ENCODE data around the gene RAB20.
"Not testable (repeated sequence)": the region's sequence is repeated elsewhere in the genome, so short reads cannot be mapped to it uniquely, and the experiment has no call there.

Gene RAB20

GRCh38 chr13:110561344-110562035 lies at the start of gene RAB20:
RAB20 (minus strand) TSS chr13:110561722; CDS start chr13:110561519, 203 bp downstream.
- peak within 1 kb of the TSS; percentile 55 to 81 (median 68) for H3K4me3 ChIP-seq
- peak within 1 kb of the TSS; percentile 56 to 89 (median 78) for H3K27ac ChIP-seq

- Histone ChIP-seq H3K27ac (peak overlapping the region in 4 of 21 experiments; percentile 7 to 54 (median 37)), H3K4me3 (peak overlapping the region in 2 of 7 experiments; percentile 10 to 28)
Measured at GRCh38 chr13:110610955-110611595, 49.6 kb upstream of the RAB20 start.

- H3K4me3 ChIP-seq, result no peak overlapping the region
- no peak overlapping the region for H3K27ac ChIP-seq
Measured at GRCh38 chr13:110607675-110608224, 46.2 kb upstream of the RAB20 start.

- H3K4me3 ChIP-seq, H3K27ac ChIP-seq: not testable (repeated sequence)
Measured at GRCh38 chr13:110606281-110606680, 44.8 kb upstream of the RAB20 start.

- Histone ChIP-seq H3K4me3 (no peak overlapping the region), H3K27ac (no peak overlapping the region)
Measured at GRCh38 chr13:110605132-110605531, 43.6 kb upstream of the RAB20 start.

GRCh38 chr13:110600980-110601379 lies 39.5 kb upstream of the RAB20 start:
- Histone ChIP-seq H3K27ac (no peak overlapping the region), H3K4me3 (no peak overlapping the region)

GRCh38 chr13:110600261-110600819 lies 38.8 kb upstream of the RAB20 start:
- Histone ChIP-seq H3K27ac (no peak overlapping the region), H3K4me3 (no peak overlapping the region)

- no peak overlapping the region for H3K4me3 ChIP-seq
- no peak overlapping the region for H3K27ac ChIP-seq
Measured at GRCh38 chr13:110597041-110597689, 35.6 kb upstream of the RAB20 start.

GRCh38 chr13:110593430-110594130 lies 32.1 kb upstream of the RAB20 start:
- H3K4me3 ChIP-seq, result no peak overlapping the region
- H3K27ac ChIP-seq, result no peak overlapping the region

- H3K4me3 ChIP-seq, result no peak overlapping the region
- H3K27ac ChIP-seq, result no peak overlapping the region
Measured at GRCh38 chr13:110592665-110593064, 31.1 kb upstream of the RAB20 start.

- Histone ChIP-seq H3K4me3 (no peak overlapping the region), H3K27ac (no peak overlapping the region)
Measured at GRCh38 chr13:110590577-110590976, 29.1 kb upstream of the RAB20 start.

- Histone ChIP-seq H3K27ac (no peak overlapping the region), H3K4me3 (no peak overlapping the region)
Measured at GRCh38 chr13:110589793-110590390, 28.4 kb upstream of the RAB20 start.

- Histone ChIP-seq H3K4me3 (no peak overlapping the region), H3K27ac (no peak overlapping the region)
Measured at GRCh38 chr13:110583178-110583865, 21.8 kb upstream of the RAB20 start.

GRCh38 chr13:110582421-110582954 lies 21.0 kb upstream of the RAB20 start:
- H3K4me3 ChIP-seq, result no peak overlapping the region
- no peak overlapping the region for H3K27ac ChIP-seq

GRCh38 chr13:110581506-110582185 lies 20.1 kb upstream of the RAB20 start:
- H3K4me3 ChIP-seq, result no peak overlapping the region
- H3K27ac ChIP-seq, result no peak overlapping the region

- Histone ChIP-seq H3K27ac (no peak overlapping the region), H3K4me3 (no peak overlapping the region)
Measured at GRCh38 chr13:110580800-110581199, 19.3 kb upstream of the RAB20 start.

GRCh38 chr13:110578363-110578762 lies 16.8 kb upstream of the RAB20 start:
- H3K27ac ChIP-seq, result no peak overlapping the region
- H3K4me3 ChIP-seq, result no peak overlapping the region

Measured in skin epidermis (tissue), 12 donors.